Heart left ventricle (tissue), 16 donors: ENCODE results near the gene TRIM27. TPM values are rescaled to one million over a fixed set of nuclear protein-coding genes. Genes with fewer than 3 reads are reported as not detected.

Source experiments
- ATAC-seq, 4 donors: fragments of 200-7000 bp; cut with Tn5 transposase; one replicate each; pipeline ENCODE4 v1.9.1; 2020 to 2022; ENCODE audit warnings: moderate library complexity in 4 of 4, mild to moderate bottlenecking in 3 of 4, moderate number of reproducible peaks in 1 of 4
- DNase-seq, 5 donors: peaks; one replicate each; pipeline ENCODE4 v3.0.0-alpha.2; 2020
- H3K27ac ChIP-seq, 12 donors: fragments of 200-600 bp; sonication (generic) in 4 of 12; one replicate each; pipeline versions ENCODE4 v1.5.0 to v1.8.0; 2016 to 2022; ENCODE audit warnings: mild to moderate bottlenecking in 2 of 12
- H3K27me3 ChIP-seq, 9 donors: fragments of 200-600 bp; sonication (generic) in 2 of 9; one replicate each; pipeline versions ENCODE4 v1.5.1 to v1.8.0; 2016 to 2022; ENCODE audit warnings: mild to moderate bottlenecking in 3 of 9
- H3K36me3 ChIP-seq, 9 donors: fragments of 200-600 bp; sonication (generic) in 2 of 9; one replicate each; pipeline versions ENCODE4 v1.5.0 to v1.8.0; 2018 to 2022; ENCODE audit warnings: mild to moderate bottlenecking in 2 of 9
- H3K4me1 ChIP-seq, 12 donors: fragments of 200-600 bp; sonication (generic) in 4 of 12; one replicate each; pipeline versions ENCODE4 v1.5.0 to v1.8.0; 2016 to 2022; ENCODE audit warnings: mild to moderate bottlenecking in 3 of 12
- H3K4me3 ChIP-seq, 12 donors: fragments of 200-600 bp; sonication (generic) in 4 of 12; one replicate each; pipeline versions ENCODE4 v1.5.0 to v1.8.0; 2017 to 2022; ENCODE audit warnings: mild to moderate bottlenecking in 9 of 12, moderate library complexity in 4 of 12
- H3K9me3 ChIP-seq, 12 donors: fragments of 200-600 bp; sonication (generic) in 4 of 12; one replicate each; pipeline versions ENCODE4 v1.5.0 to v1.8.0; 2016 to 2022; ENCODE audit warnings: mild to moderate bottlenecking in 1 of 12
- CTCF ChIP-seq, 12 donors: fragments of 200-600 bp; sonication (generic) in 4 of 12; IDR thresholded peaks; one replicate each; pipeline versions ENCODE4 v1.5.0 to v1.8.0; 2018 to 2022; ENCODE audit warnings: antibody characterized with exemption in 12 of 12, mild to moderate bottlenecking in 5 of 12
- POLR2A ChIP-seq, 2 donors: fragments of 450-650 bp; IDR thresholded peaks; one replicate each; pipeline ENCODE4 v1.6.1; 2017; ENCODE audit warnings: antibody characterized with exemption in 2 of 2, mild to moderate bottlenecking in 2 of 2, moderate library complexity in 2 of 2
- WGBS, 4 donors: extraction: QIAGEN DNeasy Blood & Tissue Kit in 2 of 4; methylation state at CpG; one replicate each; pipeline versions ENCODE4 v1.1.5 to v1.1.7; 2013 to 2018; 5-methylcytosine and 5-hydroxymethylcytosine counted together
- intact Hi-C, 10 donors: fragments of 100-400 bp; cut with DNase I; formaldehyde crosslinking; loops; one replicate each; pipeline versions ENCODE4 v1.11.1 to v1.14.2; 2022
- polyA plus RNA-seq, 2 donors: library from polyadenylated mRNA; stranded (reverse); fragments of 200-250 nt; gene quantifications; one replicate each; pipeline ENCODE4 v1.2.3, GENCODE V29; 2013
- total RNA-seq, 9 donors: library from RNA; depleted of rRNA in 2 of 9; stranded (reverse); fragments of >200 nt in 2 of 9; fragmentation: NEBNext Ultra II Directional in 3 of 9; extraction: Animal tissue kit (Norgen Biotek cat#: 25700) in 3 of 9; gene quantifications; one replicate each; pipeline versions ENCODE4 v1.1.0 to v1.2.4, GENCODE V29; 2016 to 2023
- donor health status: ischemic (EF 13 %, LVEDD 7.1; RV severe dilation, severe dysfunction).
- donor health status: healthy with polysubstance abuse.
- donor health status: DM: no; HTN: yes; CAD: no.
- donor health status: DM: no; HTN: no; CAD: no.
- donor health status: ischemic (EF 25% LVEDD 6.9; RV normal size, moderate dysfunction).
- donor health status: ischemic (EF 25% LVEDD 5.7; RV mildly dilated, moderate dysfunction).
- donor health status: healthy.
- donor health status: DM: yes; HTN: yes; CAD: no.
- donor health status: ischemic (EF 35%, LVEDD 5.7; RV mildly dilated, moderate dysfunction).
- donor health status: nonischemic (EF 11% LVEDD 7.7; RV severe dilation, severe dysfunction).
- donor health status: DM: yes; HTN: yes; CAD: no.
- donor health status: PGD.
- donor health status: ischemic (EF 29% LVEDD 5.4; RV normal size, mild dysfunction).
- donor health status: nonischemic (EF 23%, LVEDD 6.1; RV moderate dilation, normal function).

TRIM27 gene
- total and polyA plus RNA-seq, 11 donors, result 14.7 to 37.7 (median 19.8) TPM

- peak overlapping the region; percentile 36 to 85 (median 69) for H3K27ac ChIP-seq
- no peaks in the 10 kb centered on the region for H3K36me3 ChIP-seq
- WGBS, 4 donors, result 1% methylated on average over 28 of the region's 28 CpGs
- H3K4me3 ChIP-seq, result peak overlapping the region; percentile 42 to 70 (median 64)
- no peak for TF ChIP-seq CTCF (IDR thresholded peaks at IDR 0.05)
- no peak for TF ChIP-seq POLR2A (IDR thresholded peaks at IDR 0.05)
- ATAC-seq (peak; percentile 74 to 92 (median 82)), DNase-seq (peak in 4 of 5 donors; percentile 72 to 83 (median 80))
- intact Hi-C loops, result loop anchor here (1.0 to 10.0 kb wide), 15 partner anchors 16 to 254 kb away; no protein-coding TSS in a partner anchor
- no peaks in the 10 kb centered on the region for H3K9me3 ChIP-seq
- H3K4me1 ChIP-seq, result peaks cover 0 to 33% (median 8%) of the 10 kb centered on the region in 12 donors
- no peaks in the 10 kb centered on the region for H3K27me3 ChIP-seq
These were observed 17.3 kb upstream of the TRIM27 start for GRCh38 chr6:28940858-28941683.

GRCh38 chr6:28940294-28940857, 16.6 kb upstream of the TRIM27 start:
- 1 to 2% (median 1%) methylated on average over 17 of the region's 17 CpGs for WGBS, 4 donors
- no peak for TF ChIP-seq POLR2A (IDR thresholded peaks at IDR 0.05)
- TF ChIP-seq CTCF (IDR thresholded peaks at IDR 0.05), result no peak
- intact Hi-C loops, result loop anchor here (2.0 to 10.0 kb wide), 11 partner anchors 16 to 254 kb away; no protein-coding TSS in a partner anchor
- DNase-seq (peak in 1 of 5 donors; percentile 36), ATAC-seq (peak; percentile 6 to 56 (median 22))
- Histone ChIP-seq H3K4me3 (peak overlapping the region; percentile 42 to 70 (median 64)), H3K27ac (peak overlapping the region; percentile 6 to 85 (median 59)), H3K4me1 (peaks cover 0 to 33% (median 8%) of the 10 kb centered on the region in 12 donors), H3K27me3 (no peaks in the 10 kb centered on the region), H3K9me3 (no peaks in the 10 kb centered on the region), H3K36me3 (no peaks in the 10 kb centered on the region)

- Histone ChIP-seq H3K27ac (no peak overlapping the region), H3K36me3 (no peaks in the 10 kb centered on the region), H3K4me1 (no peaks in the 10 kb centered on the region), H3K27me3 (peaks cover 0 to 21% (median 0%) of the 10 kb centered on the region in 9 donors), H3K9me3 (no peaks in the 10 kb centered on the region), H3K4me3 (no peak overlapping the region)
- DNase-seq (no peak), ATAC-seq (no peak)
- TF ChIP-seq POLR2A (IDR thresholded peaks at IDR 0.05), result no peak
- TF ChIP-seq CTCF (IDR thresholded peaks at IDR 0.05), result no peak
- intact Hi-C loops, result loop anchor here in 1 of 10 donors (10.0 kb wide), 1 partner anchor 78 kb away; no protein-coding TSS in a partner anchor
- 87 to 90% (median 88%) methylated on average over 7 of the region's 7 CpGs for whole genome bisulfite sequencing, 4 donors
These were observed 9.3 kb upstream of the TRIM27 start for GRCh38 chr6:28933069-28933468.
